ENCODE data around the gene CD14.
"Not testable (repeated sequence)": the region's sequence is repeated elsewhere in the genome, so short reads cannot be mapped to it uniquely, and the experiment has no call there.

CD14 gene

DNA sequence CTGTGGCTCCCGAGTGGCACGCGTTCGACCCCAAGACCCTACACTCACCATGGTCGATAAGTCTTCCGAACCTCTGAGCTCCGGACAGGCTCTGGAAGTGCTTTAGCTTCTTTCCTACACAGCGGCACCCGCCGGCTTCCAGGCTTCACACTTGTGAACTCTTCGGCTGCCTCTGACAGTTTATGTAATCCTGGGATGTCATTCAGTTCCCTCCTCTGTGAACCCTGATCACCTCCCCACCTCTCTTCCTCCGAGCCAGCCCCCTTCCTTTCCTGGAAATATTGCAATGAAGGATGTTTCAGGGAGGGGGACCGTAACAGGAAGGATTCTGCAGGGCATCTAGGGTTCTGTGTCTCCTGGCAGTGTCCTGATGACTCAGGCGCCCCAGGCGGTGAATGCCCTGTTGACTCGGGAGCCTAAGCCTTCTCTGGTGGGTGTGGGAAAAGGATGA, at the start of gene CD14:
Gene CD14 (minus strand): TSS at position 155 of the 451 bp plus-strand sequence. CDS start 104 bp downstream, at position 51.
- no peaks in the 10 kb centered on the region for H3K9me3 Mint-ChIP-seq
- peak within 1 kb of the TSS; percentile 30 for H3K27ac Mint-ChIP-seq
- H3K4me3 Mint-ChIP-seq = peak within 1 kb of the TSS; percentile 78
- no peaks in the 10 kb centered on the region for H3K36me3 Mint-ChIP-seq
- peaks cover 41% of the 10 kb centered on the region for H3K4me1 Mint-ChIP-seq
- no peak for ATAC-seq
- DNase-seq (ENCODE audit: low spot score in 2 of 2) = peak in 1 of 2 donors; percentile 21

DNA sequence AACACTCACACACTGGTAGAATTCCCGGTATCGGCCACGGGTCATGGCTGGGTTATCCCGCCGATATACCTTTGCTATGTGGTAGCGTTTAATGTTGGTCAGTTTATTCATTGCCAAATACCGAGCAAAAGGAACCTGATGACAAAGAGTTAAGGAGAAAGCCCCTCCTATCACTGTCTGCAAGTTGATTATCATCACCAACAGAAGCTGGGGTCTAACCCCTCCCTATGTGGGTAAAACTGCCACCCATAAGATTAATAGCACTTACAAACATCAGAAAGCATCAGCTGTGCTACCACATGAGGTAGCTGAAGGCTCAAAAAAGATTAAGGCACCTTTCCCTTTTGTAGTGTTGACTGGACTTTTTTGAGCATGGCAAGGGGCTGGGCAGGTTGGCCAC, 46.0 kb upstream of the CD14 start:
- ATAC-seq (no peak), DNase-seq (ENCODE audit: low spot score in 2 of 2) (no peak)
- Mint-ChIP-seq H3K9me3 (no peaks in the 10 kb centered on the region), H3K4me3 (no peak overlapping the region), H3K4me1 (no peaks in the 10 kb centered on the region), H3K27ac (peak overlapping the region; percentile 64), H3K36me3 (peaks cover 93% of the 10 kb centered on the region)

DNA sequence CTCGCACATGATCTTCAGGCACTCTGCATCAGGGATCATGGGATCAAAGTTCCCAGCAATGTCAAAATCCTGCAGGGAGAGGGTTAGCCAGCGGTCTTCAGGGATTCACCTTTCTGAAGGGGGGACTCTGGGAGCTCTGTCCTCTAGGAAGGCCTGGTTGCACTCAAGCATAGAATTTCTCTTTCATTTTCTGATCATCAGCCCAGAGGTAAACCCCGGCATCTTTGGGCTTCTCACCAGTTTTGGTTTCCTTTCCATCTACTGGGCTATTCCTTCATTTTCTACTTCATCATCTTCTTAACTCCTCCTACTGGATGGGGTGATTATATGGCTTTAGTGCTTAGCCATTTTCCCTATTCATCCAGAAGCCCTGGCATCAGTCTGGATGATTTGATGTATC, 45.0 kb upstream of the CD14 start:
- Mint-ChIP-seq H3K27ac (peak overlapping the region; percentile 23), H3K4me1 (no peaks in the 10 kb centered on the region), H3K4me3 (no peak overlapping the region), H3K9me3 (no peaks in the 10 kb centered on the region), H3K36me3 (peaks cover 96% of the 10 kb centered on the region)
- DNase-seq (ENCODE audit: low spot score in 2 of 2) = no peak
- no peak for ATAC-seq

DNA sequence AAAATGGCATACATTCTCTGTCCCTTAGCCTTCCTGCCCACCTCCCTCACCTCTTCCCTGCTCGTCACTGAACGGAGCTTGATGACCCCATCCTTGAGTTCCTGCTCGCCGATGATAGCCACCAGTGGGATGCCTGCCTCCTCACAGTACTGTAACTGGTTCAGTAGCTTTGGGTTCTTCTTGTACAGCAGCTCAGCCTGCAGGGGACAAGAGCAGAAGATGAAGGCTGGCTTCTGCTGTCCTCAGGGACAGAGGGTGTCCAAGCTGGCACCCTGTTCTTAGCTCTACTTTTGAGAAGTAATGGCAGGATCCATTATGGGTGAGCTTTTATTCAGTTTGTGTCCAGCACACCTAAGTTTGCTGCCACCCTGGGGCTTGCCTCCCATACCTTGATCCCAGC, 41.7 kb upstream of the CD14 start:
- H3K4me3 Mint-ChIP-seq = no peak overlapping the region
- ATAC-seq = no peak
- H3K9me3 Mint-ChIP-seq = no peaks in the 10 kb centered on the region
- H3K4me1 Mint-ChIP-seq = no peaks in the 10 kb centered on the region
- peaks cover 97% of the 10 kb centered on the region for H3K36me3 Mint-ChIP-seq
- H3K27ac Mint-ChIP-seq = peak overlapping the region; percentile 60
- DNase-seq (ENCODE audit: low spot score in 2 of 2) = no peak

DNA sequence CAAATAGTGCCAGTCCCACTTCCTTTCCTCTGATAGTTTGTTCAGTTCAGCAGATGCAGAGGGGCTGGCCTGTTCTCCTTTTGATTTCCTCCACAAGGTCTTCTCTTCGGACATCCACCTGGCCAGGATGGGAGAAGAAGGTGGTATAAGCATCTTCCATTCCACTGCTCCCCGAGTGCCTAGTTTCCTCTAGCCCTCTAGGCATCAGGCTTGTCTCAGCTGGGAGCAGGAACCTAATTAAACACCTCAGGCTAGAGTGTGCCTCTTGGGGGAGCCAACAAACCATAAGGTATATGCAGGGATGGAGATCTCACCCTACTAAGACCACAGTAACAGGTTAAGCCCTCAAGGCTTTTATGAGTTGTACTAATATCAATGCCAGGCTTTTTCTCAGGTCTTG, 41.2 kb upstream of the CD14 start:
- no peaks in the 10 kb centered on the region for H3K4me1 Mint-ChIP-seq
- peaks cover 97% of the 10 kb centered on the region for H3K36me3 Mint-ChIP-seq
- no peak for ATAC-seq
- DNase-seq (ENCODE audit: low spot score in 2 of 2) = no peak
- no peaks in the 10 kb centered on the region for H3K9me3 Mint-ChIP-seq
- H3K27ac Mint-ChIP-seq = peak overlapping the region; percentile 60
- no peak overlapping the region for H3K4me3 Mint-ChIP-seq

DNA sequence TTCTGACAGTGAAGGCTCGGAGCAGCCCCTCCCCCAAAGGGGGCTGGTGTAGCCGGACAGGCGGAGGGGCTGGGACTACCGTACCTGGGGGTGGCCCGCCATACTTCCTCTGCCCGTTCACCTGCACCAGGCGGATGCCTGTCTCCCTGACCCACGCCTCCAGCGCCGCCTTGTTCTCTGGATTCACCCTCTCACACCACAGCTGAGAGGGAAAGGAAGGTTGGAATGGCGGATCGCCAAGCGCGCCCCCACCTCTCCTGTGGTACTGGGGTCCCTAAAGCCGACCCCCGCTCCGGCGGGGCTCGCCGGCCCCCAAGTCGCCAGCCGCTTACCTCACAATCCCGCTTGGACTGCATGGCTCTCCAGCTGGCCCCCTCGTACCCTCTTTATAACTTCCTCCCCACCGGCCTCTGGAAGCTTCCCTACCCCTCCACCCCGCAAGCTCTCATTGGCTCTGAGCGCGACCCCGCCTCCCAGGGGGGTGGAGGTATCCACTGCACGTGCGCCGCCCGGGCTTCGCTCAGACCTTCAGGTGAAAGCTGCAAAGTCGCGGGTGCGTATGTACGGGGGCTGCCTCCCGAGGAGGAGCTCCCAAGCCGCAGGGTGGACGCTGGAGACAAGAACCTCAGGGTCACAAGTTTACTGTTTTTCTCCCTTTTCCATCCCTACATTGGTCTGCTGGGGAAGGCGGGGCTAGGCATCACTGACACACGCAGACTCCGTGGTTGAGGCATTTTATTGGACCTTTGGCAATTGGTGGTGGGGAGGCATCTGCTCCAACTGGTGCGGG, 40.4 kb upstream of the CD14 start, which contains the start of gene DND1:
Gene DND1 (minus strand): TSS at position 390 of the 790 bp plus-strand sequence. CDS start 34 bp downstream, at position 356.
- Mint-ChIP-seq H3K27ac (peak within 1 kb of the TSS; percentile 60), H3K4me1 (peaks cover under 1% of the 10 kb centered on the region), H3K9me3 (no peaks in the 10 kb centered on the region), H3K36me3 (peaks cover 97% of the 10 kb centered on the region), H3K4me3 (no peak within 1 kb of the TSS)
- DNase-seq (ENCODE audit: low spot score in 2 of 2) (no peak), ATAC-seq (peak; percentile 6)

DNA sequence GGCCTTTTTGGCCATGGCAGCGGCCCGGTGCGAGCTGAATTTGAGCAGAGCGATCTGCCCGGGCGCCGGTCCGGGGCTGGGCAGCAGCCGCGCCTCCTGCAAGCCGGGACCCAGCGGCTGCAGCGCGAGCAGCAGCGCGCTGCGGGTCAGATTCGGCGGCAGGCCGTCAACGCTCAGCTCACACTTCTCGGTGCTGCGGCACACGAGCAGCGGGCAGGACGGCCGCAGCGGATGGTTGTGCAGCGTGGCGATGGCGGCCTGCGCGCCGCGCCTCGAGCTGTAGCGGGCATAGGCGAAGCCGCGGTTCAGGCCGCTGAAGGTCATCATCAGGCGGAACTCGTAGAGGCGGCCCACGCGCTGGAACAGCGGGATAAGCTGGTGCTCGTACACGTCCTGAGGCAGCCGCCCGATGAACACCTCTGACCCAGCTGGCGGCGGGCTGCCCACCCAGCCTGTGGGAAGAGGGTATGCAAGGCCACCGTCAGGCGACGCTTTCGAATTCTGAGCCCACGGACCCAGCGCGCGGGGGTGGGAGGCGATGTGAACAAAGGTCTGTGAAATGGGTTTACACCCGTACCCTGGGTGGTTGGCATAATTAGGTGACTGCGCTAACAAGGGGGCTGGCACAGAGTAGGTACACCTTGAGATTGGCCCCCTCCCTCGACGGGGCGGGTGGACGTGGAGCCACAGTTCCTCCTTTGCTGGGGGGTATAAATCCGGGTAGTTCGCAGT, 39.6 kb upstream of the CD14 start:
- ATAC-seq (no peak), DNase-seq (ENCODE audit: low spot score in 2 of 2) (no peak)
- H3K9me3 Mint-ChIP-seq = no peaks in the 10 kb centered on the region
- H3K36me3 Mint-ChIP-seq = peaks cover 97% of the 10 kb centered on the region
- no peak overlapping the region for H3K27ac Mint-ChIP-seq
- H3K4me1 Mint-ChIP-seq = peaks cover 8% of the 10 kb centered on the region
- H3K4me3 Mint-ChIP-seq = no peak overlapping the region

DNA sequence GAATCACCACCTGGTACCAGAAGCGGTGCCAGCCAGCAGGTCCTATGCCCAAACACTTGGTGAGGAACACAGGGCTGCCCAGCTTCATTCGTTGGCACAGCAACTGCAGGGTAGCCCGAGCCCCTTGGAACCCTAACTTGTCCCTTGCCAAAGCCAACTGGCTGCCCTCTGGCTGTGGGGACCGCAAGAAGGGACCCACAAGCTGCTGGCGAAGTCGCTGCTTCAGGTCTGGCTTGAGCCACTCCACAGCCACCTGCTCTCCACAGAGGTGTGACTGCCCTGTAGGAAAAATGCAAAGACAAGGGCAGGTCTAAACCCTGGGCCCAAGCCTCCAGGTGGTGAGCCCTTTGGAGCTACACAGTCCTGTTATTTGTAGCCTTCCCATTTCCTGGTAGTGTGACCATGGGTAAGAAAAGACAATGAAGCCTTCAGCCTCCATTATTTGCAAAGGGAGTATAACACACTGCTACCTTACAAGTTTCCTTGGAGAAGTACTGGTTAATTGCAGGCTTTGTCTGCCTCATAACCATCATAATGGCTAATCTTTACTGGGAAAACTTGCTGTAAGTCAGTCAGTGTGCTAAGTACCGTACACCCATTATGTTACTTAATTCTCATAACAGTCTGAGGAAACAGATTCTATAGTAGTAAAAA, 38.6 kb upstream of the CD14 start:
- Mint-ChIP-seq H3K9me3 (no peaks in the 10 kb centered on the region), H3K27ac (no peak overlapping the region), H3K36me3 (peaks cover 93% of the 10 kb centered on the region), H3K4me3 (no peak overlapping the region), H3K4me1 (peaks cover 16% of the 10 kb centered on the region)
- no peak for ATAC-seq
- no peak for DNase-seq (ENCODE audit: low spot score in 2 of 2)

DNA sequence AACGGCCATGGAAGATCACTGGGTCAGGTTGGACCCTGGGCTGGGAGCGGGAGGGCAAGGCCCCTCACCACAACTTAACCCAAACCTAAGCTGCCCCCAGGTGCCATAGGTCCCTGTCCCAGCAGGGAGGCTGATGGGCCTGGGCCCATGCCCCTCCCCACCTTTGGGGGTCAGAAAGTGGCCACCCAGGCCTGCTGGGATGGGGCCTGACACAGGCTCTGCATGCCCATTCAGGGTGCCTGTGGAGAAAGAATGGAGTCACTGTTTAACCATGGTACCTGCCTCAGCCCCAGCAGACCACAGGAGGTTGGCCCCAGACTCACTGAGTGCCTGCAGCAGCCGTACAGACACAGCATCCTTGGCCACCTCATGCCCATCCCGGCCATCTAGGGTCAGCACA, 38.1 kb upstream of the CD14 start:
- ATAC-seq; DNase-seq (ENCODE audit: low spot score in 2 of 2); H3K4me3 Mint-ChIP-seq; H3K27ac Mint-ChIP-seq; H3K9me3 Mint-ChIP-seq: not testable (repeated sequence)
- Mint-ChIP-seq H3K4me1 (peaks cover 22% of the 10 kb centered on the region), H3K36me3 (peaks cover 88% of the 10 kb centered on the region)

DNA sequence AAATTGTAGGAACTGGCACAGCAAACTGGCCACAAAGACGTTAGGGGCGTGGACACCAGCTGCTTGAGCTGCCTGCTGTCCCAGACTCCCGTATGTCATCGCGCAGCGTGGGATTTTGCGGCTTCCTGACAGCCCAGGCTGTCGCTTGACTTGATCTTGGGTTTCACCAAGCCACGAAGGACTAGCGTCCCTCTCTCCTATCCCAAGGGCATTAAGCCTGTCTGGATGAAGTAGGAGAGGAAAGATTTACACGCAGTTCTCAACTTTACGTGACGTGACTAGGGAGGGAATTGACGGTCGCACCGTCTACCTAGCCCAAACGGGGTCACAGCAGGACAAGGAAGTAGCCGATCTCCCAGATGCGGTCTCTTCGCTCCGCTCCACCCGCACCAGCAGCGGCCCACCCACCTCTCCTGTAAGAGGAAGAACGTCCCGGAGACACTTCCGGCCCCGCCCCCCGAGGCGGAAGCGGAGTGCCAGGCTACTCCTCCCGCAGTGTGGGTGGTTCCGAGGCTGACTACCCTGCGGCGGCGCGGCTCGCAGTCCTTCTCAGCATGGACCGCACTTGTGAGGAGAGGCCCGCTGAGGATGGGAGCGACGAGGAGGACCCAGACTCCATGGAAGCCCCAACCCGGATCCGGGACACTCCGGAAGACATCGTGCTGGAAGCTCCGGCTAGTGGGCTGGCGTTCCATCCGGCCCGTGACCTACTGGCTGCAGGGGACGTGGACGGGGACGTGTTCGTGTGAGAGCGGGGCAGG, 31.6 kb upstream of the CD14 start, which contains the start of gene WDR55:
Gene WDR55 (plus strand): TSS at position 546 of the 761 bp plus-strand sequence. CDS start 9 bp downstream, at position 555.
- Mint-ChIP-seq H3K4me3 (peak within 1 kb of the TSS; percentile 100), H3K4me1 (peaks cover 37% of the 10 kb centered on the region), H3K27ac (peak within 1 kb of the TSS; percentile 97), H3K36me3 (peaks cover 81% of the 10 kb centered on the region), H3K9me3 (no peaks in the 10 kb centered on the region)
- DNase-seq (ENCODE audit: low spot score in 2 of 2) = peak; percentile 88 to 97
- peak; percentile 98 for ATAC-seq

DNA sequence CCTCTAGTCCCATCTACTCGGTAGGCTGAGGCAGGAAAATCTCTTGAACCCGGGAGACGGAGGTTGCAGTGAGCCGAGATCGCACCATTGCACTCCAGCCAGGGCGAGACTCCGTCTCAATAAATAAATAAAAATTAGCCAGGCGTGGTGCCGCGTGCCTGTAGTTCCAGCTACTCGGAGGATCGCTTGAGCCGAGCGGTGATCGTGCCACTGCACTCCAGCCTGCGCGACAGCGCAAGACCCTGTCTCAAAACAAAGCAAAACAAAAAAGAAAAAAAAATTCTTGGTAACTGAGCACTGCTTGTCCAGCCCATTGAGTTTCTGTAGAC, 31.0 kb upstream of the CD14 start:
- no peak for ATAC-seq
- Mint-ChIP-seq H3K36me3 (peaks cover 81% of the 10 kb centered on the region), H3K4me3 (peak overlapping the region; percentile 100), H3K27ac (peak overlapping the region; percentile 97), H3K4me1 (peaks cover 37% of the 10 kb centered on the region), H3K9me3 (no peaks in the 10 kb centered on the region)
- no peak for DNase-seq (ENCODE audit: low spot score in 2 of 2)

DNA sequence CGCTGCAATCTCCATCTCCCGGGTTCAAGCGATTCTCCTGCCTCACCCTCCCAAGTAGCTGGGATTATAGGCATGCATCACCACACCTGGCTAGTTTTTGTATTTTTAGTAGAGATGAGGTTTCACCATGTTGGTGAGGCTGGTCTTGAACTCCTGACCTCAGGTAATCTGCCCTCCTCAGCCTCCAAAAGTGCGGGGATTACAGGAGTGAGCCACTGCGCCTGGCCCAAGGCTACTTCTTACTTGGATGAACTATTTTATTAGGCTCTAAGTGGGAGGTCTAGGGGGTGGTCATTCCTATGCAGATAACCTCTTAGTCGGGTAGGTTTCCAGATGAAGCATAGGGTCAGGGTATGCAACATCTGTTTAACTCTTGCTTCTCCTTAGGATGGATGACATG, 27.4 kb upstream of the CD14 start:
- not testable (repeated sequence) for ATAC-seq; H3K27ac Mint-ChIP-seq; DNase-seq (ENCODE audit: low spot score in 2 of 2); H3K9me3 Mint-ChIP-seq; H3K4me3 Mint-ChIP-seq
- Mint-ChIP-seq H3K36me3 (peaks cover 96% of the 10 kb centered on the region), H3K4me1 (peaks cover 13% of the 10 kb centered on the region)

DNA sequence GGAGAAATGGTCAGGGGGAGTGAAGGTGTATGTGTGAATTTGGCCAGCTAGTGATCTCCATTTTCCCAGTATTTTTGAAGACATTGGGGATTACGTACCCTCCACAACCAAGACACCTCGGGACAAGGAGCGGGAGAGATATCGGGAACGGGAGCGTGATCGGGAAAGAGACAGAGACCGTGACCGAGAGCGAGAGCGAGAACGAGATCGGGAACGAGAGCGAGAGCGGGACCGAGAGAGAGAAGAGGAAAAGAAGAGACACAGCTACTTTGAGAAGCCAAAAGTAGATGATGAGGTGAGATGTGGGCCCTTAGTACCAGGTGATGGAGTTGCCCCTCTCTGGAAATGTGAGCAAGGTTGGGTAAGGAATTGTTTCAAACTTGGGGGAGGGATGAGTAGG, 25.9 kb upstream of the CD14 start:
- ATAC-seq (no peak), DNase-seq (ENCODE audit: low spot score in 2 of 2) (no peak)
- peaks cover 96% of the 10 kb centered on the region for H3K36me3 Mint-ChIP-seq
- peaks cover 5% of the 10 kb centered on the region for H3K4me1 Mint-ChIP-seq
- peak overlapping the region; percentile 58 for H3K27ac Mint-ChIP-seq
- H3K4me3 Mint-ChIP-seq = no peak overlapping the region
- no peaks in the 10 kb centered on the region for H3K9me3 Mint-ChIP-seq

DNA sequence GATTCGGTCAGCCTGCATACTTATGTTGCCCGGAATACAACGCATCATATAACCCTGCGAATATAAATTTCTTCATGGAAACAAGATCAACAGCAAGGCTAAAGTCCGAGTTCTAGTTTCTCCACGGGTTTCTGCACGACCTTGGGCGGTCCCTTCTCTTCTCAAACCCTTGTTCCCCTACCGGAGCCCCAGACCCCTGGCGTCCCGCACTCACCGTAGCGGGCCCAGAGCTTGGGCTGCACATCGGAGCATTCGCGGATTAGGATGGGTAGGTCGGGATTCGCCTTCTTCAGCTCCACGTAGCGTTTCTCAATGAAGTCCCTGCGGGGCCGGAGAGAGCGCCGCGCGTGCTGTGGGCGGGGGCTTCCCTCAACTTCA, 14.1 kb upstream of the CD14 start:
- Mint-ChIP-seq H3K4me1 (peaks cover 58% of the 10 kb centered on the region), H3K27ac (peak overlapping the region; percentile 95)
- ATAC-seq = peak; percentile 40

DNA sequence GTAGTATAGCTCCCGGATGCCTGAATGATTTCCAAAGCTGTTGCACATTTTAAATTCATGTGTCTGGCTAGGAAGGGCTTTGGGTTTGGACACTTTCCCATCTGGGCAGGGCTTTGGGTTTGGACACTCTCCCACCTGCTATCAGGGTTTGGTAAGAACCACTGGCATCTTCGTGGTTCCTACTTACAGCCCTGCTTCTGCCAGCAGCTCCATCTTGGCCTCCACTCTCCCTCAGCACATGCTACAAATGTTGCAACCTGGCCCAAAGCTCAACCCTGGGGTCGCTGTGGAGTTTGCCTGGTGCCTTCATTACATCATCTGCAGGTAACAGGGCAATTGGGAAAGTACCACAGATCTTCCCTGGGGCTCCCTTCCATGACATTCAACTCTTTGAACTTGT, 9.7 kb upstream of the CD14 start:
- Mint-ChIP-seq H3K36me3 (peaks cover 52% of the 10 kb centered on the region), H3K27ac (peak overlapping the region; percentile 70), H3K4me1 (peaks cover 65% of the 10 kb centered on the region), H3K9me3 (no peaks in the 10 kb centered on the region), H3K4me3 (no peak overlapping the region)
- no peak for DNase-seq (ENCODE audit: low spot score in 2 of 2)
- no peak for ATAC-seq

More for the DNA sequence above, 14.1 kb upstream of the CD14 start:
- DNase-seq (ENCODE audit: low spot score in 2 of 2) = no peak
- Mint-ChIP-seq H3K9me3 (no peaks in the 10 kb centered on the region), H3K4me3 (peak overlapping the region; percentile 88), H3K36me3 (peaks cover 94% of the 10 kb centered on the region)

Measured in stimulated activated effector memory CD8-positive, alpha-beta T cell treated with anti-CD3 and anti-CD28 coated beads, Interleukin-12 subunit alpha, Interleukin-12 subunit beta, amount 100 ng/mL, for 72 hours (primary cell).